Stomach smooth muscle (tissue), 2 donors: ENCODE data around the gene ASTN2.

ENCODE experiments used
- H3K27ac ChIP-seq: one replicate; pipeline ENCODE4 v1.7.0; 2013; ENCODE audit warnings: mild to moderate bottlenecking, low read length, inconsistent platforms
- H3K27me3 ChIP-seq, 2 donors: one replicate each; pipeline ENCODE4 v1.7.0; 2013; ENCODE audit warnings: low read length in 2 of 2; ENCODE audit not compliant: insufficient read depth in 2 of 2, control insufficient read depth in 1 of 2
- H3K36me3 ChIP-seq, 2 donors: one replicate each; pipeline ENCODE4 v1.7.0; 2013; ENCODE audit warnings: low read length in 2 of 2; ENCODE audit not compliant: control insufficient read depth in 2 of 2, insufficient read depth in 2 of 2
- H3K4me1 ChIP-seq: one replicate; pipeline ENCODE4 v1.7.0; 2013; ENCODE audit warnings: low read length; ENCODE audit not compliant: control insufficient read depth, insufficient read depth
- H3K4me3 ChIP-seq, 2 donors: one replicate each; pipeline ENCODE4 v1.7.0; 2013; ENCODE audit warnings: low read length in 2 of 2
- H3K9ac ChIP-seq, 2 donors: one replicate each; pipeline ENCODE4 v1.7.0; 2013; ENCODE audit warnings: low read length in 2 of 2, mild to moderate bottlenecking in 1 of 2
- H3K9me3 ChIP-seq, 2 donors: one replicate each; pipeline ENCODE4 v1.7.0; 2013; ENCODE audit warnings: low read length in 2 of 2; ENCODE audit not compliant: control insufficient read depth in 2 of 2
- donor health status: healthy.
- donor health status: Pancreatic carcinoma.

ASTN2 gene

DNA sequence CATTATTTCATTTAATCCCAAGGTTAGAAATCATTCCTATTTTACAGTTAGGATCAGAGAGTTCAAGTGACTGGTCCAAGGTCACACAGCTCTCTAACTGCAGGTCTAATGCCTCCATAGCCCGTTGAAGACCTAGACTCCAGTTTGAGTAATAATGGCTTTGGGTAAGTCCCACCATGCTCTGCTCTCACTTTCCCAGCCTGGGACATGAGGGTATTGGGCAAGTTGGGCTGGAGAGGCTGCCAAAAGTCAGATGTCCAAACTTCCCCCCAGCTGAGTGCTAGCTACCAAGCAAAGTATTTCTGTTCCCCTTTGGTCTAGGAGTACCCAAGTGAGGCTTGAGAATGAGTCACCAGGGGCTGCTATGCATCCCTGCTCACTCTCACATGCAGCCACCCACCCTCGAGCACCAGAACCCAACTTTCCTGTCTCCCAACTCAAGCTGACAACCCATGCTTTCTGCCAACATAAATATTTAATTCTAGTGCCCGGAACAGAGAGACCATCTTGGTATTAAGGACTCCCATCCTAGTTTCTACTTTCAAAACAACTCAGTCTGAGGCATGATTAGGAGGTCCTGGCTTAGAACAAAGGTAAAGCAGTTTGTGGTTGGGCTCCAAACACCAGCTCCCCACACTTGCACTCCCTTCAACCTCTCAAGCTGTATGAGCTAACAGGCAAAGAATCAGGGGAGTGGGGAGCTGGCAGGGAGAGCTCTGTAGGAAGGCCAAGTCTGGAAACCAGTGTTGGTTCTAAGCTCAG lies 964.3 kb downstream of the ASTN2 start:
- Histone ChIP-seq H3K9me3 (no peaks in the 10 kb centered on the region), H3K4me3 (no peak overlapping the region), H3K9ac (no peak overlapping the region), H3K27ac (peak overlapping the region; percentile 31), H3K36me3 (no peaks in the 10 kb centered on the region), H3K4me1 (peaks cover 8% of the 10 kb centered on the region), H3K27me3 (no peaks in the 10 kb centered on the region)

DNA sequence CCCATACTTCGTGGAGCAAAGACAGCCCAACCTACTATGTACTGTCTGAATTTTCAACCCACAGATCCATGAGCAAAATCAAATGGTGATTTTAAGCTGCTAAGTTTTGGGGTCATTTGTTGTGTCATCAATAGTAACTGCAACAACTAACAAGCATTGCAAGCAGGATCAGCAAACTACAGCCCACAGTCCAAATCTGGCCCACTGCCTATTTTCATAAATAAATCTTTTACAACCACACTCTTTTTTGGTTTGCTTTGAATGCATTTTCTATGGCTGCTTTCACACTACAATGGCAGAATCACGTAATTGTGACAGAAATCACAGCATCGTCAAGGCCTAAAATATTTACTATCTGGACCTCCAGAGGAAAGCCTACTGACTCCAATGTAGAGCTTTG lies 964.9 kb downstream of the ASTN2 start:
- Histone ChIP-seq H3K27ac (peak overlapping the region; percentile 24), H3K4me3 (no peak overlapping the region), H3K36me3 (no peaks in the 10 kb centered on the region), H3K9ac (no peak overlapping the region), H3K4me1 (peaks cover 8% of the 10 kb centered on the region), H3K27me3 (no peaks in the 10 kb centered on the region), H3K9me3 (no peaks in the 10 kb centered on the region)

DNA sequence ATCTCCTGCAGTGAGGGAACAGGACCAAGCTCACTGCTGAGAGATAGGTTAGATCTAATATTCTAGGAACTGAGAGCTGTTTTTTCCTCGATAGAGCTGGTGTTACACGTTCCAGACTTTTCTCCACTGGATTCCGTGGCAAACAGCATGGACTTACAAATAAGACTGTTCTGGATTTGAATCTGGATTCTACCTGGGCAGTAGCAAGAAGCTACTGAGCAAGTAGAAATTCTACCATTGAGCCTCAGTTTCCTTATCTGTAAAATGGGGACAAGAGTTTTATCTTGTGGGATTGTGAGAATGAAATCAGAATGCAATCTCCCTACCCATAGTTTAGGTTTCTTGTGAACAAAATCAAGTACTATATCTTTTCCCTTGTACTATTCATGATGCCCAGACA lies 966.4 kb downstream of the ASTN2 start:
- H3K36me3 ChIP-seq = no peaks in the 10 kb centered on the region
- H3K4me1 ChIP-seq = peaks cover 8% of the 10 kb centered on the region
- H3K4me3 ChIP-seq = no peak overlapping the region
- H3K9ac ChIP-seq = no peak overlapping the region
- no peaks in the 10 kb centered on the region for H3K9me3 ChIP-seq
- no peaks in the 10 kb centered on the region for H3K27me3 ChIP-seq
- no peak overlapping the region for H3K27ac ChIP-seq

DNA sequence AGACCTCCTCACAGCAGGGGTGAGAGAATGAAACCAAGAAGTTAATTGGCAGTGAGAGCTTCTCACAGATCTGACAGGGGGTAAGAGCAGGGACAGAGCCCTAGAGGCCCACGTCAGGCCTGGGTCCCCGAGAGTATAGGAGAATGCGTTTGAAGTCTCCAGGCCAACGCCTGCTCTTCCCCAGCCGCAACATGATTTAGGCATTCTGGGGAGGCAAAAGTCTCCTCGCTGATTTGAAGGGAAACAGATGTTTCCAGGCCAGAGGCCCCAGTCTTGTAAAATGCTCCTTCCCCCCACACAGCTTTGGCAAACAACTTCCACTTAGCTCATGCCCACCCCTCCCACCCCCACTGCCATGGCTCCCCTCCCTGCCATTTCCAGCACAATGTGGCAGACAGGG lies 966.9 kb downstream of the ASTN2 start:
- Histone ChIP-seq H3K9me3 (no peaks in the 10 kb centered on the region), H3K4me1 (peaks cover 8% of the 10 kb centered on the region), H3K36me3 (no peaks in the 10 kb centered on the region), H3K27ac (no peak overlapping the region), H3K4me3 (no peak overlapping the region), H3K9ac (no peak overlapping the region), H3K27me3 (no peaks in the 10 kb centered on the region)

DNA sequence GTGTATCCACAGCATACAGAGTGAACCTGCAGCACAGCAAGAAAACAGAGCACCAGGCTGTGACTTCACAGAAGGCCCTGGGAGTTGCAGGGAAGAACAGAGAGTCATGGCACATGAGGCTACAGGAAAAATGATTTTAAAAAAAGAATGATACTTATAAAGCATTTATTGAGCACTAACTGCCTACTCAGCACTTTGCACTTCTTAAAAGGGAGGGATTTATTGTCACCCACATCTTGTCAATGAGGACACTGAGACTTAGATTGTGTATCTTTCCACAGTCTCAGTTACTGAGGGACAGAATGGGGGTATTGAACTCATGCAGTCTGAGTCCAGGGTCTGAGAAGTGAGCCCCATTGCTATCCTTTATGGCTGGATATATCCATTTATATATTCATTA lies 972.3 kb downstream of the ASTN2 start:
- no peaks in the 10 kb centered on the region for H3K9me3 ChIP-seq
- H3K27me3 ChIP-seq = no peaks in the 10 kb centered on the region
- H3K36me3 ChIP-seq = peaks cover 4 to 10% of the 10 kb centered on the region in 2 donors
- H3K4me3 ChIP-seq = no peak overlapping the region
- no peak overlapping the region for H3K27ac ChIP-seq
- no peak overlapping the region for H3K9ac ChIP-seq
- peaks cover 4% of the 10 kb centered on the region for H3K4me1 ChIP-seq

DNA sequence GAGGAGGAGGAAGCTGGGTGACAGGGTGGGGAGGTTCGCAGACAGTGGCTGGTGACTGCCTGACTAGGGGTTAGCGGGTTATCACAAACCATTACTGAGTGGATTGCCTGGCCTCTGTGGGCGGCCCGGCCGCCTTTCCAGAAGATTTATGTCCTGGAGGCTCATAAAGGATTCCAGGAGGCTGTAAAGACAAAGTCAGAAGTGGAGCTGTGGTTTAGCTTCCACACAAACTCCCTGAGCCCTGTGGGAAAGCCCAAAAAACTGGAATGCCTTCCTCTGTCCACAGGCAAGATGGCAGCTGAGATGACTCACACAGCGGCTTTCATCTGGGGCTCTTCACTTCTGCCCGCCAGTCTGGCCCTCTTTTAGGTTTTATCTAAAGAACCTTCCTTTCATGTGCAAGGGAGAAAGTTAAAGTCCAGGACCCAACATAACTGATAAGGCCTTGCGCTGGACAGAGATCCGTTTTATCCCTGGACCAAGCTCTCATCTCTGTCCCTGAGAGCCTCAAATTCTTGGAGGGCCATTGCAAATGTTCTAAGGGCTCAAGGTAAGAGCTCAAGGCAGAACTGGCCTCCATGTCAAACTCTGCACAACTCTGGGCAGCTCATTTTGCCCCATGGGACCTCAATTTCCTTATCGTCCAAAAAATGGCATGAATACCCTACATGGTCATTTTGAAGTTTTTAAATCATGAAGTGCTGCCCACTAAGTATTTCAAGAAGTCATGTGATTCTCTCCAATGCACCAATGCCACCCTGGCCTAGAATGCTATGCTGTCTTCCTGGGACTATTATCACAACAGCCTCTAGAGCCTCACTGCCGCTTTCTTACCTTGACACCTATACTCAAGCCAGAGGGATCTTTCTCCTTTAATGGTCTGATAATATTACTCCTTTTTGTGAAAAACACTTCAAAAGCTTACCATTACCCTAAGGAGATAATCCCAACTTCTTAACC lies 977.2 kb downstream of the ASTN2 start:
- H3K36me3 ChIP-seq = peaks cover 4 to 10% of the 10 kb centered on the region in 2 donors
- H3K27me3 ChIP-seq = no peaks in the 10 kb centered on the region
- H3K9me3 ChIP-seq = no peaks in the 10 kb centered on the region
- H3K27ac ChIP-seq = no peak overlapping the region
- no peak overlapping the region for H3K9ac ChIP-seq
- H3K4me1 ChIP-seq = no peaks in the 10 kb centered on the region
- no peak overlapping the region for H3K4me3 ChIP-seq

DNA sequence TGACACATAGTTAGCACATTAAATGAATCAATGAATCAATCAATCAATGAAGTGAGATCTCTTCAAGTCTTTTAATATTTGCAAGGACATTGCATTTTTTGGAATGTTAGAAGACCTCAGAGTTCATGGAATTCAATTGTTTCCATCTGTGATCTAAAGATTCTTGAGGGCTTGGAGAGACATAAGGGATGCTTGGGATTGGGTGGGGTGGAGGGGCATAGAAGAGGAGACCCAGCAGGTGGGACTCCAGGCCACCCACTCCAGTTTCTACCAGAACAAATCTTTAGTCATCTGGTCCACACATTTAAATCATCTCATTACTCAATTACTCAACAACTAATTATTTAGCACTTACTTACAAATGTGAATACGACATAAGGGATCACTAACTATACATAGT lies 978.7 kb downstream of the ASTN2 start:
- H3K9me3 ChIP-seq = no peaks in the 10 kb centered on the region
- peaks cover 4 to 7% of the 10 kb centered on the region in 2 donors for H3K36me3 ChIP-seq
- H3K4me1 ChIP-seq = no peaks in the 10 kb centered on the region
- no peak overlapping the region for H3K9ac ChIP-seq
- H3K27me3 ChIP-seq = no peaks in the 10 kb centered on the region
- no peak overlapping the region for H3K4me3 ChIP-seq
- H3K27ac ChIP-seq = no peak overlapping the region

DNA sequence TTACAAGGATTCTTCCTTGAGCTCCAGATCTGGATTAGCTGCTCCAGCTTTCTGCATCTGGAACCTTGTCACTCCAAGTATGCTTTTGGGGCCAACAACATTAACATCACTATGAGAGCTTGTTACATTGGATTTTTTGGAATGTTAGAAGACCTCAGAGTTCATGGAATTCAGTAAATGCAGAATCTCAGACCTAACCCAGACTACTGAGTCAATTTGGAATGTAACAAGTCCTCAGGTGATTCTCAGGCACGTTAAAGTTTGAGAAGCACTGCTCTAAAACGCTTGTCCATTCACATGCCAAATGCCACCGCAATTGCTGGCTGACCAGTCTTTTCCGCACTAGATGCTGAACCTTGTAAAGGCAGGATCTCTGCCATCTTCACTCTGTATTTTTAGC lies 979.2 kb downstream of the ASTN2 start:
- Histone ChIP-seq H3K27ac (no peak overlapping the region), H3K4me1 (no peaks in the 10 kb centered on the region), H3K36me3 (peaks cover 3 to 6% of the 10 kb centered on the region in 2 donors), H3K9me3 (no peaks in the 10 kb centered on the region), H3K4me3 (no peak overlapping the region), H3K9ac (no peak overlapping the region), H3K27me3 (no peaks in the 10 kb centered on the region)

DNA sequence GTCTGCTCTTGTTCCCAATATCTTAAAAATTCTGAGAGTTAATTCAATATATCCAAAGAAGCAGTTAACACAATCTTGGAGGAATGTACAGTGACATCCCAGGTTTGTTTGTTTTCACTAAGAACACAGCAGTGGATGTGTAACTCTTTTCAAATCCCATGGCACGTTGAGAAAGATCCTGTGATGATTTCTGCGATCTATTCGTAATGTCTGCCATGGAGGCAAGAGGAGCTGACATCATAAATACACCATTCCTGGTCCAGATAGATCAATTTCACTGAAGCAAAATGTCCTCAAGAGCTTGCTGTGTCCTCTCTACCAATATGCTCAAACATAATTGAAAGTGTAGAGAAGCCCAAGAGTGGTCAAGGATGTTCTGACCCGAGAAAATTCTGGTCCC lies 980.5 kb downstream of the ASTN2 start:
- Histone ChIP-seq H3K4me1 (no peaks in the 10 kb centered on the region), H3K9ac (no peak overlapping the region), H3K36me3 (no peaks in the 10 kb centered on the region), H3K9me3 (no peaks in the 10 kb centered on the region), H3K27ac (no peak overlapping the region), H3K4me3 (no peak overlapping the region), H3K27me3 (no peaks in the 10 kb centered on the region)

DNA sequence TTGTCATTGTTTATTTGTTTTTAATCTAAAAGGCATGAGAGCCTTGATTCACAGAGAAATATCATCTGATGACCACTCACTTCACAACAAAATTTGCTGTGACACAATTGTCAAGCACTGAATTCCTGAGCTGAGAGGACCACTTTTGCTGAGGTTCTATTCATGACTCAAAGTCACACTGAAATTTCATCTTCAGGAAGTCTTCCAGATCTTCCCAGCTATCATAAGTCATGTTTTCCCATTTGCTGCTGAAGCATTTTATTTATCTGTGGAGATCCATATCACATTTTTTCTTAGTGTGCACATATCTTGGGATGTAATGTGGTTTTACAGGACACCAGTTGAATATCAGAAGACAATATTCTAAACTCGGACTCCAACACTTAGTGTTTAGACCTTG lies 982.8 kb downstream of the ASTN2 start:
- no peaks in the 10 kb centered on the region for H3K4me1 ChIP-seq
- H3K9ac ChIP-seq = no peak overlapping the region
- no peaks in the 10 kb centered on the region for H3K36me3 ChIP-seq
- no peaks in the 10 kb centered on the region for H3K9me3 ChIP-seq
- H3K27ac ChIP-seq = no peak overlapping the region
- no peaks in the 10 kb centered on the region for H3K27me3 ChIP-seq
- no peak overlapping the region for H3K4me3 ChIP-seq

DNA sequence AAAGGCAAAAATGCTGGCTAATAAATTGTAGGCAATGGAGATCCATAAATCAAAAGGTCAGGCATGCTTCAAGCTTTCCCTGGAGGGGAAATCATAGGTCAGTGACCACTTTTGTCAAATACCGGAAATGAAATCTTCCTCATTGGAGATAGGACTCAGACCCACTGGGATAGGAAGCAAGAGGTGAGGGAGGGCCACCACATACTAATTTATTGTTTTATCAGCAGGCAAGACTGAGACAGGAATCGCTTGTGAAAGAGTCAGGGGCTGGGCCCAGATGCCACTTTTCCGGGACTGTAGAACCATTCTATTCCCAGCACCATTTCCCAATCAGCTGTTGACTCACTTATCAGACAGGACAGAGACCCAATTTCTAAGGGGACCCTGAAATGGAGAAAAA lies 984.0 kb downstream of the ASTN2 start:
- Histone ChIP-seq H3K27me3 (no peaks in the 10 kb centered on the region), H3K9ac (no peak overlapping the region), H3K9me3 (no peaks in the 10 kb centered on the region), H3K27ac (no peak overlapping the region), H3K4me3 (no peak overlapping the region), H3K4me1 (no peaks in the 10 kb centered on the region), H3K36me3 (peaks cover under 1% of the 10 kb centered on the region in 2 donors)
